ENCODE results near the gene FOXD2. TPM values are rescaled to one million over a fixed set of nuclear protein-coding genes. Genes with fewer than 3 reads are reported as not detected.
"Not testable (repeated sequence)": the region's sequence is repeated elsewhere in the genome, so short reads cannot be mapped to it uniquely, and the experiment has no call there.

FOXD2 gene
- total RNA-seq, 2 experiments from 2014 or later, result 0.04 TPM; not detected in 1

- no peak overlapping the region for H3K4me3 Mint-ChIP-seq
- no peaks in the 10 kb centered on the region for H3K36me3 Mint-ChIP-seq
- no peaks in the 10 kb centered on the region for H3K9me3 Mint-ChIP-seq
- peaks cover 11% of the 10 kb centered on the region for H3K4me1 Mint-ChIP-seq
- DNase-seq, result no peak
- peaks cover 4% of the 10 kb centered on the region for H3K27me3 Mint-ChIP-seq
- H3K27ac Mint-ChIP-seq, result no peak overlapping the region
These were observed 3.7 kb downstream of the FOXD2 start for GRCh38 chr1:47441450-47442106.

- H3K27ac Mint-ChIP-seq, result no peak overlapping the region
- no peak overlapping the region for H3K4me3 Mint-ChIP-seq
- peaks cover 10% of the 10 kb centered on the region for H3K4me1 Mint-ChIP-seq
These were observed 4.4 kb downstream of the FOXD2 start for GRCh38 chr1:47442202-47442601.

GRCh38 chr1:47442842-47443529 lies 5.1 kb downstream of the FOXD2 start:
- no peak overlapping the region for H3K27ac Mint-ChIP-seq
- peaks cover 10% of the 10 kb centered on the region for H3K4me1 Mint-ChIP-seq
- no peaks in the 10 kb centered on the region for H3K36me3 Mint-ChIP-seq
- DNase-seq, result no peak
- no peak overlapping the region for H3K4me3 Mint-ChIP-seq
- H3K9me3 Mint-ChIP-seq, result no peaks in the 10 kb centered on the region
- peaks cover 4% of the 10 kb centered on the region for H3K27me3 Mint-ChIP-seq

More at GRCh38 chr1:47442202-47442601, 4.4 kb downstream of the FOXD2 start:
- H3K36me3 Mint-ChIP-seq, result no peaks in the 10 kb centered on the region
- peaks cover 4% of the 10 kb centered on the region for H3K27me3 Mint-ChIP-seq
- DNase-seq, result no peak
- no peaks in the 10 kb centered on the region for H3K9me3 Mint-ChIP-seq

GRCh38 chr1:47443530-47444296 lies 5.9 kb downstream of the FOXD2 start:
- Mint-ChIP-seq H3K27me3 (no peaks in the 10 kb centered on the region), H3K36me3 (no peaks in the 10 kb centered on the region), H3K9me3 (no peaks in the 10 kb centered on the region), H3K4me1 (peaks cover 10% of the 10 kb centered on the region), H3K4me3 (peak overlapping the region; percentile 52), H3K27ac (no peak overlapping the region)
- DNase-seq, result no peak

- Mint-ChIP-seq H3K4me1 (peaks cover 10% of the 10 kb centered on the region), H3K27me3 (no peaks in the 10 kb centered on the region), H3K9me3 (no peaks in the 10 kb centered on the region), H3K4me3 (peak overlapping the region; percentile 52), H3K36me3 (no peaks in the 10 kb centered on the region), H3K27ac (no peak overlapping the region)
- no peak for DNase-seq
These were observed 6.4 kb downstream of the FOXD2 start for GRCh38 chr1:47444297-47444561.

- Mint-ChIP-seq H3K27me3 (no peaks in the 10 kb centered on the region), H3K9me3 (no peaks in the 10 kb centered on the region), H3K36me3 (no peaks in the 10 kb centered on the region), H3K4me1 (peaks cover 10% of the 10 kb centered on the region), H3K4me3 (peak overlapping the region; percentile 52), H3K27ac (no peak overlapping the region)
- DNase-seq, result peak; percentile 48
These were observed 7.0 kb downstream of the FOXD2 start for GRCh38 chr1:47444562-47445465.

- H3K36me3 Mint-ChIP-seq, result no peaks in the 10 kb centered on the region
- H3K4me1 Mint-ChIP-seq, result peaks cover 10% of the 10 kb centered on the region
- H3K4me3 Mint-ChIP-seq, result no peak overlapping the region
- no peaks in the 10 kb centered on the region for H3K9me3 Mint-ChIP-seq
- no peak overlapping the region for H3K27ac Mint-ChIP-seq
- no peak for DNase-seq
- H3K27me3 Mint-ChIP-seq, result no peaks in the 10 kb centered on the region
These were observed 8.1 kb downstream of the FOXD2 start for GRCh38 chr1:47445823-47446550.

- no peak overlapping the region for H3K4me3 Mint-ChIP-seq
- no peak overlapping the region for H3K27ac Mint-ChIP-seq
- no peaks in the 10 kb centered on the region for H3K36me3 Mint-ChIP-seq
- H3K9me3 Mint-ChIP-seq, result no peaks in the 10 kb centered on the region
- DNase-seq, result no peak
- peaks cover under 1% of the 10 kb centered on the region for H3K27me3 Mint-ChIP-seq
- peaks cover 10% of the 10 kb centered on the region for H3K4me1 Mint-ChIP-seq
These were observed 10.8 kb downstream of the FOXD2 start for GRCh38 chr1:47448462-47449222.

GRCh38 chr1:47449822-47450552 lies 12.1 kb downstream of the FOXD2 start:
- no peak for DNase-seq
- H3K36me3 Mint-ChIP-seq, result no peaks in the 10 kb centered on the region

GRCh38 chr1:47450606-47451005 lies 12.8 kb downstream of the FOXD2 start:
- H3K9me3 Mint-ChIP-seq, result no peaks in the 10 kb centered on the region
- H3K4me3 Mint-ChIP-seq, result no peak overlapping the region
- H3K4me1 Mint-ChIP-seq, result no peaks in the 10 kb centered on the region
- H3K27me3 Mint-ChIP-seq, result peaks cover 15% of the 10 kb centered on the region
- DNase-seq, result no peak
- no peaks in the 10 kb centered on the region for H3K36me3 Mint-ChIP-seq
- no peak overlapping the region for H3K27ac Mint-ChIP-seq

More at GRCh38 chr1:47449822-47450552, 12.1 kb downstream of the FOXD2 start:
- Mint-ChIP-seq H3K27me3 (peaks cover 9% of the 10 kb centered on the region), H3K27ac (no peak overlapping the region), H3K9me3 (no peaks in the 10 kb centered on the region), H3K4me1 (peaks cover 3% of the 10 kb centered on the region), H3K4me3 (no peak overlapping the region)

GRCh38 chr1:47452426-47452825 lies 14.6 kb downstream of the FOXD2 start:
- Mint-ChIP-seq H3K9me3 (no peaks in the 10 kb centered on the region), H3K27me3 (peaks cover 32% of the 10 kb centered on the region)

GRCh38 chr1:47453910-47454309 lies 16.1 kb downstream of the FOXD2 start:
- H3K9me3 Mint-ChIP-seq, H3K4me3 Mint-ChIP-seq, H3K36me3 Mint-ChIP-seq, DNase-seq, H3K4me1 Mint-ChIP-seq, H3K27ac Mint-ChIP-seq: not testable (repeated sequence)
- peaks cover 43% of the 10 kb centered on the region for H3K27me3 Mint-ChIP-seq

More at GRCh38 chr1:47452426-47452825, 14.6 kb downstream of the FOXD2 start:
- Mint-ChIP-seq H3K4me1 (no peaks in the 10 kb centered on the region), H3K27ac (no peak overlapping the region), H3K4me3 (no peak overlapping the region), H3K36me3 (no peaks in the 10 kb centered on the region)
- DNase-seq, result no peak

GRCh38 chr1:47456250-47456649 lies 18.4 kb downstream of the FOXD2 start:
- Mint-ChIP-seq H3K27me3 (peaks cover 61% of the 10 kb centered on the region), H3K4me3 (no peak overlapping the region), H3K27ac (no peak overlapping the region), H3K4me1 (no peaks in the 10 kb centered on the region), H3K36me3 (no peaks in the 10 kb centered on the region), H3K9me3 (no peaks in the 10 kb centered on the region)
- no peak for DNase-seq
